ENCODE results near the gene JMJD8. TPM values are rescaled to one million over a fixed set of nuclear protein-coding genes. Genes with fewer than 3 reads are reported as not detected.

The JMJD8 gene
- total and polyA plus RNA-seq, 9 of the 15 experiments (the other 6 are each of a cell fraction or from before 2014, with no cell fraction given): 1.2 to 50.6 (median 29.3) TPM

- TF ChIP-seq HINFP (tag; conservative IDR thresholded peaks at IDR 0.05; ENCODE audit: low read depth): no peak
- no peak for TF ChIP-seq NR2C1 (IDR thresholded peaks at IDR 0.05)
- TF ChIP-seq NR2C1 (tag; IDR thresholded peaks at IDR 0.05): no peak
- no peak for TF ChIP-seq ELK3 (CRISPR knock-in tag; IDR thresholded peaks at IDR 0.05)
- TF ChIP-seq ZNF280A (IDR thresholded peaks at IDR 0.05; ENCODE audit: low read depth, partially characterized antibody): no peak
- no peak for TF ChIP-seq ATF6 (CRISPR knock-in tag; IDR thresholded peaks at IDR 0.05)
- TF ChIP-seq ZNF280B (CRISPR knock-in tag; IDR thresholded peaks at IDR 0.05): no peak
- TF ChIP-seq CHCHD3 (CRISPR knock-in tag; IDR thresholded peaks at IDR 0.05): no peak
- no peak for TF ChIP-seq STAT6 (CRISPR knock-in tag; IDR thresholded peaks at IDR 0.05)
- TF ChIP-seq HOXB6 (CRISPR knock-in tag; IDR thresholded peaks at IDR 0.05; ENCODE audit: borderline replicate concordance): no peak
- peak; percentile 54; the same call in 1 of the 2 replicates for TF ChIP-seq ZBTB7A (IDR thresholded peaks at IDR 0.05; ENCODE audit: borderline replicate concordance, control insufficient read depth, low read depth, low read length)
- TF ChIP-seq EGR1 (conservative IDR thresholded peaks at IDR 0.05): no peak
- TF ChIP-seq NCOA6 (IDR thresholded peaks at IDR 0.05): no peak
- no peak for TF ChIP-seq E2F4 (CRISPR knock-in tag; IDR thresholded peaks at IDR 0.05; ENCODE audit: low read depth)
- no peak for TF ChIP-seq TRIM28 (IDR thresholded peaks at IDR 0.05)
Measured at GRCh38 chr16:728131-728889, 44.2 kb upstream of the JMJD8 start (continued).

Data from K562 (cell line).